Activated T-cell treated with anti-CD3 and anti-CD28 coated beads for 24 hours (primary cell): ENCODE results near the gene DPH6.
"Not testable (repeated sequence)": the region's sequence is repeated elsewhere in the genome, so short reads cannot be mapped to it uniquely, and the experiment has no call there.

Source experiments
- DNase-seq: peaks from one replicate; pipeline ENCODE4 v3.0.0-alpha.2; 2020; ENCODE audit warnings: low read depth

The DPH6 gene

DNA sequence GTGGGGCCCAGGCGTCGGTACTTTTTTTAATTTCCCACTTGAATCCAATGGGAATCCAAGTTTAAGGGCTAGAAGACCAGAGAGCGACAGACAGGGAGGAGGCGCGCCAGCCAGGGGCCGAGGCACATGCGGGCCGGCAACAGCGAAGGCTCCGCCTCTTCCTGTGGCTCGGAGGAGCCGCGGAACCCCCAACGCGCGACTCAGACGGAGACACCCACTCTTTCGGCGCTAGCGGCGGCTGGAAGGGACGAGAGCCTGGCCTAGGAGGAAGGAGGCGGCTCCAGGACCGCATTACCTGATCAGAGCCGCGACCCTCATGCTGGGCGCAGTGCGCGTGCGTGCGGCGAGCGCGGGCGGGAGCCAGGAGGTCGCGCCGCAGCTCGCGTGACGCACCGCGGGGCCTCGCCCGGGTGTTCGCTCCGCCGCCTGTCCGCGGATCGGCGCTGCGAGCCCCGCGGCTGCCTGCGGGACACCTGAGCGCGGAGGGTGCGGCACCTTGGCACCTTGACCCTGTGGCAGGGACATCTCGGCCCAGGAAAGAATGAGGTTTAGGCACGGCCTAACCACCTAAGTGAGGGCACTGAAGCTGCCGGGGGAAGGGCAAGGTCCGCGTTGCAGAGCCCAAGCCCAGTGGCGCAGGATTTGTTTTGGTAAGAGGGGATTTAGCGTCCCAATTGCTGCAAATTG lies at the start of gene DPH6:
TSS of gene DPH6 (minus strand) at position 342 of the 687 bp plus-strand sequence. CDS start at position 318, 24 bp downstream.
- peak; percentile 81 for DNase-seq

DNA sequence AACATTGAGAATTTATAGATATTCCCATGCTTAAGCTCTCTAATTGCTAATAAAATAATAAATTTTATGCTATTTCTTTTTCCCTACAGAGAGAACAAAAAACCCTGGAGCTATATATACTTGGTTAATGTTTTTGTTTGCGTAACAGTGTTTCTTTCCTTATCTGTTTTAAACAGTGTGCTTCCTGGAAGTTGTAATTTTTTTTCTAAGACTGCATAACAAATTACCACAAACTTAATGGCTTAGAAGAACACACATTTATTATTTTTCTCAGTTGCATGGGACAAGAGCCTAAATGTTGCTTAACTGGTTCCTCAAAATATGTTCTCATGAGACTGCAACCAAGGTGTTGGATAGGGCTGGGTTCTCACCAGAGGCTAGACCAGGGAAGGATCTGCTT lies 49.7 kb upstream of the DPH6 start:
- DNase-seq = no peak

DNA sequence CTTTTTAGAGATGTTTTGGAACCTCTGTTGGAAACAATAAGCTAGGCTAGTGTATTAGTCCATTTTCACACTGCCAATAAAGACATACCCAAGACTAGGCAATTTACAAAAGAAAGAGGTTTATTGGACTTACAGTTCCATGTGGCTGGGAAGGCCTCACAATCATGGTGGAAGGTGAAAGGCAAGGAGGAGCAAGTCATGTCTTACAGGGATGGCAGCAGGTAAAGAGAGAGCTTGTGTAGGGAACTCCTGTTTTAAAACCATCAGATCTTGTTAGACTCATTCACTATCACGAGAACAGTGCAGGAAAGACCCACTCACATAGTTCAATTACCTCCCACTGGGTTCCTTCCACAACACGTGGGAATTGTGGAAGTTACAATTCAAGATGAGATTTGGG lies 46.0 kb upstream of the DPH6 start:
- DNase-seq = not testable (repeated sequence)

GRCh38 chr15:35583863-35584528 lies 38.0 kb upstream of the DPH6 start:
- DNase-seq = no peak

DNA sequence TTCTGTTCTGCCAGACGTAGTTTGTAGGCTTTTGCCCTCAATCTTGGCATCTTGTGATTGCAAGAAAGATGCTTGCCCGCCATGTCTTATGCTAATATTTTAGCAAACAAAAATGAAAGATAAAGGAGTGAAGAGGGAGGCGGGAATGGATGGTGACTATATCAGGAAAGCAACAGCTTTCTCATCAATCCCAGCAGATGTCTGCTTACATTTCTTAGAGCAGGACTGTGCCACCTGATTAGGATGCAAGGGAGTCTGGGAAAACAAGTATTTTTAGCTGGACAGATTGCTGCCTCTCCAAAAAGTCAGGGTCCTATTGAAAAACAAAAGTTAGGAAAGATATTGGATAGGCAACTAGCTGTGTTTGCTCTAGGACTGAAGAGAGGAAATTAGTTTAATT lies 34.6 kb upstream of the DPH6 start:
- no peak for DNase-seq

GRCh38 chr15:35567392-35567791 lies 21.4 kb upstream of the DPH6 start:
- DNase-seq = no peak

DNA sequence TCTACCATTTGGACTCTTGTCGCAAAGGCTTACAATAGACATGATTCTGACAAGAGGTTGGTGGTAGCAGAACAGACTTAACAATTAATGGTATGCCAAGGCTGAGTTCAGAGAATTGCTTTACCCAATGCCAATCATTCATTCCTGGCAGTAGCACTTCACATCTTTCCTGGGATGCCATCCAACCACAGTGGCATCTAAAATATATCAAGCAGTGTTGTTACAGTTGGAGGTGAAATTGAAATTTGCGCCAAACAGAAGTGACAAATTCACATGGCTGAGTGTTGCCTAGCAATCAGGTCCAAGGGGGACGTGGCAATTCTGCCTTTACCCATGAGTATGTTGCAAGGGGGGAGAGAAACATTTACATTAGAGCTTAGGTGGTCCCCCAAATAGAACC lies 21.0 kb upstream of the DPH6 start:
- DNase-seq = no peak

DNA sequence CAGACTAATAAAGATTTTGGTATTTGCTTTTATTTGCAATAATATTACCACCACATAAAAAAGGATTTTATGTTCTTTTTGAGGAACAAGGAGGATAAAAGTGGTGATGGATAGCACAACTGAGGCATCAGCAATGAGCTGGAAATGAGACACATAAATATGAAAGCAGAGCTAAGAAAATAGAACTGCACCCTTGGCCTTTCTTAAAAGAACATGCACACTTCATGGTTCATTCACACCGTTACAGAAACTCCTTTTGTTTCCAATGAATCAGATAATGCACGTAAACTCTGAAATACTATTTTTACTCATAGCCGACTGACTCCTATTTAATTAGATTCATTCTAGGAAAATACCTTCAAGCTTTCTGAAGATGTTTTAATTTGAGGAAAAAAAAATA lies 19.9 kb upstream of the DPH6 start:
- no peak for DNase-seq

- DNase-seq = no peak
Observed at GRCh38 chr15:35562641-35563040, 16.7 kb upstream of the DPH6 start.

GRCh38 chr15:35561308-35561707 lies 15.3 kb upstream of the DPH6 start:
- DNase-seq = no peak

DNA sequence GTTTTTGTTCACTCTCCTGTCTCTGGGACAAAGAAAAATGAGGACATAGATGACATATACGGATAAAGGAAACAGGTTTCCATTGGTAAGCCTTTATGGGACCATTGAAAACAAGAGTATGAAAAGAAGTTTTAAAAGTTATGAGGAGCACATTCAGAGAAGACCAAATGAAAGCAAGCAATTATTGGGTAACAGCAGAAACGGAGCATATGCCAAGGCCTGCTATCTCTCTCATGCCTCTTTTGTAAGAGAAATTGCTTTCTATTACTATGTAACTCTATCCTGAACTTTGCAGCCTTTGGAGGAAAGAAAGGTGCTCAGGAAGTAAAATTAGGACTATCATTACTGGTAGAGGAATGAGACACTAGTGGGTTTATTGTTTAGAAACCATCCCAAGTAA lies 14.9 kb upstream of the DPH6 start:
- no peak for DNase-seq

DNA sequence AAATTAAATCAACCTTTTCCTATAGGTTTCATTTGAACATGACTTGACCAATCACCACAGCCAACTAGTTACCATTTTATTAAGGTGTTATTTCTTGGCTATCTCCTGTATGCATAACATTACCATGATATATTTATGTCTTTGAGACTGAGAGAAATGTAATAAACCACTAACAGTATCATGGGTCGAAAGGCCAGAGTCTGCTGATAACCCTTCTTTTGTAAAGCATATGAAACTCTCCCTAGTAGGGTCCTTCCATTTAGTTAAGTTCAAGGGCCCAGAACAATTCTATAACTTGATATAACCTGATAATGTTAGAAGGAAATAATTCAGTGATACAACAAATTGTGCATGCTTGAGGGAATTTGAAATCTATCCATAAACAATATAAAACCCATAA lies 14.3 kb upstream of the DPH6 start:
- no peak for DNase-seq

- DNase-seq = no peak
Observed at GRCh38 chr15:35559683-35560082, 13.7 kb upstream of the DPH6 start.

DNA sequence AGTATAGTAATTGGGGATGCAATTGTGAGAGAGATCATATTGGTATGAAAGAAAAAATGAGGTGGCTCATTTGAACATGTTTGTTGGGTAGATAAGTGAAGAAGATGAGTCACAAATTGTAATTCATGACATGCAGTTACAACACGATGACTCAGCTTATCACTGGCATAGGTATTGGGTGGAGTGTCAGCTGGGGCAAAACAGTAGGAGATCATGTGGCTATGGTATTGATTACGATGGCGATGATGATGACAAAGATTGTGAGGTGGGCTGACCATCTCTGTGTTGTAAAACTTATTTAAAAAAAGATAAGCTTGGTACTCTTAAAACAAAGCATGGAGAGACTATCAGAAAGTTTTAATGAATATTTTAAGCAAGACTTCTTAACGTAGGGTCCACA lies 11.6 kb upstream of the DPH6 start:
- no peak for DNase-seq

DNA sequence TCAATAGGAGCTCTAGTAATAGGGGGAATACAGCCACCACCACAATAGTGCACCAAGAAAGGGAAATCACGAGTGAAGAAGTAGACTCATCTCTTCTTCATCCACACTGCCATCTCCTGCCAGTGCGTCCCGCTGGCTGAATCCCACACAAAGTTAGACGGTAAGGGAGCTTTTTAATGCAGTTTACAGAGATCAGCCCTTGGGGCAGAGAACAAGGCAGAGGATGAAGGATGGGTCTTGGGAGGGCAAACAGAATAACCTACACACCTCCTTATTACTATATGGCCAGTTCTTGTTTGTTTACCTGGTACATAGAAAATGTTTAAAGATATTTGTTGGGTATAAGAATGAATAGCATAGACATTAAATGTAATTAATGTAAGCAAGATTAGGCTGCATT lies 11.0 kb upstream of the DPH6 start:
- no peak for DNase-seq

- DNase-seq = no peak
Observed at GRCh38 chr15:35555244-35555643, 9.3 kb upstream of the DPH6 start.

- DNase-seq = no peak
Observed at GRCh38 chr15:35550957-35551356, 5.0 kb upstream of the DPH6 start.

- DNase-seq = no peak
Observed at GRCh38 chr15:35549567-35549966, 3.6 kb upstream of the DPH6 start.

DNA sequence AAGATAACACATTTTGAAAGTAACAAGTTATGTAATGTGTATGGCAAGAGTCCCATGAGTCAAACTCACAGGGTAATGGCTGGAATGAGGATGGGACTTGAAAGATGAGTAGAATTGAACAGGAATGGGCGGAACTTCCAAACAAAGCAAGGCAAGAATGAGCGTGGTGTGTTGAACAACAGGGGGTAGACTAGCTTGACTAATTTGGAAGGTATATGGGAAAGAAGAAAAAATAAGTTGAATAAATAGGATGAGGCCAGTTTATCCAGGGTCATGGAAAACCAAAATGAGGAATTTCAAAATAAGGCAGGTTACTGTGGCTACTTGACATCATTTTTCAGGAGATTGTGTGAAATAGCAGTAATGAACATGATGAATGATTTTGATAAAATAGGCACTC lies 2.5 kb upstream of the DPH6 start:
- DNase-seq = no peak

DNA sequence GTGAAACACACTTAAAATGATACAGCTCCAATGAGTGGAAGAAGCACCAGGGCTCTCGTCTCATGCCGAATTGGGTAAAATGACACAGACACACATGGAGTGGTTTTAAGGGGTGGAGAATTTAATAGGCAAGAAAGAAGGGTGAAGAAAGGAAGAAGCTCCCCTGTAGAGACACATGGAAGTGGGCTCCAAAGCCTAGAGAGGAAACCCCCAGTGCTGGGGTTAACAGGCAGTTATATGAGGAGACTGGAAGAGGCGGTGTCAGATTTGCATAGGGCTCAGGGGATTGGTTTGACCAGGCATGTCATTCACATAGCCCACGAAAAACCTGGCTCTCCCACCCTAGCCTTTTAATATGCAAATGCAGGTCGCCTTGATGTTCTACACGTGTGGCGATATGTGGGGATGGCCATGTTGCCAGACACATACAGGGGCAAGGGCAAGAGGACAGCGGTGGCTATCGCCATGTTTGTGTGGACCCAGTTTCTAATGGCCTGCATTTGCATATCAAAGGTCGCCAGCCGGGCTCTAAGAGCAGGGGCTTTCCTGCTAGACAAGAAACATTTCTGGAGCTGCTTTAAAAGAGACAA lies 1.9 kb upstream of the DPH6 start:
- DNase-seq = no peak

DNA sequence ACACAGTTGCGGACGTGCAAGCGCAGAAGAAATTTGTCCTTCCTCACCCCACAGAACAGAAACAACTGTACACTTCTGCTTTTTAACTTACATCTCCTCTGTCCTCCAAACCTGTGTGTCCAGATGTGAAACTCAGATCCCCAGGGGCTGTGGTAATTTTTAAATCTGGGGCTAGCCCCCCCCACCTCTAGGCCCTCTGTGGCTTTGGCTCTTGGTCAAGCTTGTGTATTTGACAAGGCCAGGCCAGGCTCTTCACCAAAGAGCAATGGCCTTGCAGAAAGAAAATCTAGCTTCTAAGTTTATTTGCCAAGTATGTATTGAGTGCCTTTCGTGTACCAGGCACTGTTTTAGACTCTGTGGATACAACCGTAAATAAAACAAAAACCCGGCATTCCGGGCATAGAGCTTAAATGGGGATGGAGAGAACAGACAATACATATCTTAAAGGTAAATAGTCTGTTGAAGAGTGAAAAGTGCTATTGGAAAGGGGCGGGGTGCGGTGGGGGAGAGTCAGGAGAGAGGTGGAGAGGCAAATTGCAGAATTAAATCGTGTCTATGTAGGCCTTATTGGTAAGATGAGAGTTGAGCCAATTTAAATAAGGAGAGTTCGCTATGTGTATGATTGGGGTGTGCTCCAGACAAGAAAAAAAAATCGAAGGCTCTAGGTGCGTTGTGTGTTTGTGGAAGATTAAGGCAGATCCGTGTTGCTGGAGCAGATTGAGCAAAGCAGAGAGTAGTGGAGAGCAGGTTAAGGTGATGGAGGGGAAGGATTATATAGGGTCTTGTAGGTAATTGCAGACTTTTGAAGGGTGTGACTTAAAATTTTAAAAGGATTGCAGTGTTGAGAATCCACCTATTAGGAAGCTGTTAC lies 781 bp upstream of the DPH6 start:
- DNase-seq = no peak

GRCh38 chr15:35545316-35545823 lies 595 bp downstream of the DPH6 start:
- DNase-seq = peak; percentile 4
